Liver (tissue), 9 donors: ENCODE results near the gene USP47. TPM values are rescaled to one million over a fixed set of nuclear protein-coding genes. Genes with fewer than 3 reads are reported as not detected.

Experiments
- DNase-seq: peaks from one replicate; pipeline ENCODE4 v3.0.0-alpha.2; 2017; ENCODE audit warnings: low spot score
- H3K27ac ChIP-seq, 2 donors: one replicate each; pipeline ENCODE4 v1.7.0; 2013; ENCODE audit warnings: inconsistent platforms in 2 of 2, low read length in 2 of 2, control low read depth in 1 of 2, low read depth in 1 of 2, mild to moderate bottlenecking in 1 of 2
- H3K27me3 ChIP-seq, 4 donors: one replicate each; pipeline versions ENCODE4 v1.6.1 to v1.7.0; 2013; ENCODE audit warnings: low read length in 3 of 4, inconsistent platforms in 1 of 4, mild to moderate bottlenecking in 1 of 4, moderate library complexity in 1 of 4; ENCODE audit not compliant: control insufficient read depth in 4 of 4, insufficient read depth in 4 of 4
- H3K36me3 ChIP-seq, 4 donors: one replicate each; pipeline versions ENCODE4 v1.6.1 to v1.7.0; 2013; ENCODE audit warnings: low read length in 3 of 4, mild to moderate bottlenecking in 3 of 4, low read depth in 1 of 4, moderate library complexity in 1 of 4; ENCODE audit not compliant: control insufficient read depth in 4 of 4, insufficient read depth in 3 of 4
- H3K4me1 ChIP-seq, 4 donors: one replicate each; pipeline versions ENCODE4 v1.6.1 to v1.7.0; 2013; ENCODE audit warnings: low read length in 3 of 4, mild to moderate bottlenecking in 3 of 4, moderate library complexity in 1 of 4; ENCODE audit not compliant: control insufficient read depth in 4 of 4, insufficient read depth in 4 of 4
- H3K4me3 ChIP-seq, 3 donors: one replicate each; pipeline versions ENCODE4 v1.6.1 to v1.7.0; 2013; ENCODE audit warnings: low read length in 3 of 3, control low read depth in 1 of 3, low read depth in 1 of 3, mild to moderate bottlenecking in 1 of 3
- H3K9ac ChIP-seq, 2 donors: one replicate each; pipeline ENCODE4 v1.7.0; 2013; ENCODE audit warnings: low read length in 2 of 2, mild to moderate bottlenecking in 2 of 2, moderate library complexity in 2 of 2, control low read depth in 1 of 2, low read depth in 1 of 2
- H3K9me3 ChIP-seq, 4 donors: one replicate each; pipeline versions ENCODE4 v1.6.1 to v1.7.0; 2013; ENCODE audit warnings: low read length in 3 of 4; ENCODE audit not compliant: control insufficient read depth in 4 of 4
- ATF3 ChIP-seq: IDR thresholded peaks from 2 replicates; pipeline ENCODE4 v1.6.1; 2016; ENCODE audit warnings: antibody characterized with exemption
- CTCF ChIP-seq: fragments of 150-350 bp; IDR thresholded peaks from 2 replicates; pipeline ENCODE4 v1.5.1; 2017; ENCODE audit warnings: improper control_type of control experiment, low read depth, low read length; ENCODE audit not compliant: missing input control
- FOXA1 ChIP-seq: IDR thresholded peaks from 2 replicates; pipeline ENCODE4 v1.6.1; 2016; ENCODE audit warnings: antibody characterized with exemption
- HNF4A ChIP-seq, 2 donors: conservative IDR thresholded peaks; 2 replicates each; pipeline ENCODE4 v1.6.1; 2016; ENCODE audit warnings: antibody characterized with exemption in 2 of 2, mild to moderate bottlenecking in 2 of 2
- HNF4G ChIP-seq: IDR thresholded peaks from 2 replicates; pipeline ENCODE4 v1.6.1; 2016; ENCODE audit warnings: antibody characterized with exemption
- JUND ChIP-seq, 2 donors: IDR thresholded peaks; 2 replicates each; pipeline ENCODE4 v1.6.1; 2016; ENCODE audit warnings: antibody characterized with exemption in 2 of 2
- MAX ChIP-seq: IDR thresholded peaks from 2 replicates; pipeline ENCODE4 v1.6.1; 2016; ENCODE audit warnings: antibody characterized with exemption
- NR2F2 ChIP-seq: IDR thresholded peaks from 2 replicates; pipeline ENCODE4 v1.6.1; 2016; ENCODE audit warnings: antibody characterized with exemption
- RAD21 ChIP-seq, 2 donors: IDR thresholded peaks; 2 replicates each; pipeline ENCODE4 v1.6.1; 2016; ENCODE audit warnings: antibody characterized with exemption in 2 of 2, mild to moderate bottlenecking in 2 of 2
- REST ChIP-seq: IDR thresholded peaks from 2 replicates; pipeline ENCODE4 v1.6.1; 2016; ENCODE audit warnings: antibody characterized with exemption, mild to moderate bottlenecking
- RXRA ChIP-seq, 2 donors: IDR thresholded peaks; 2 replicates each; pipeline ENCODE4 v1.6.1; 2017 to 2018; ENCODE audit warnings: antibody characterized with exemption in 2 of 2, mild to moderate bottlenecking in 1 of 2
- TAF1 ChIP-seq: conservative IDR thresholded peaks from 2 replicates; pipeline ENCODE4 v1.6.1; 2016; ENCODE audit warnings: antibody characterized with exemption, mild to moderate bottlenecking
- YY1 ChIP-seq: IDR thresholded peaks from 2 replicates; pipeline ENCODE4 v1.6.1; 2016; ENCODE audit warnings: antibody characterized with exemption, mild to moderate bottlenecking
- ZBTB33 ChIP-seq: IDR thresholded peaks from 2 replicates; pipeline ENCODE4 v1.6.1; 2016; ENCODE audit warnings: antibody characterized with exemption
- WGBS: extraction: QIAGEN DNeasy Blood & Tissue Kit; methylation state at CpG from one replicate; pipeline ENCODE4 v1.1.7; 2013; 5-methylcytosine and 5-hydroxymethylcytosine counted together
- polyA plus RNA-seq, 2 donors: library from polyadenylated mRNA; stranded (reverse) in 1 of 2; unstranded in 1 of 2; fragments of 200-250 nt in 1 of 2; fragments of >200 nt in 1 of 2; fragmentation: Nextera tagmentation in 1 of 2; extraction: Ambion mirVana in 1 of 2; gene quantifications; one replicate each; pipeline versions ENCODE4 v1.2.1 to v1.2.3, GENCODE V29; 2013 to 2015
- total RNA-seq, 2 donors: library from RNA; depleted of rRNA; stranded (reverse); fragments of >200 nt; gene quantifications; one replicate each; pipeline ENCODE4 v1.2.3, GENCODE V29; 2014
- donor health status: healthy.
- donor health status: healthy.
- donor health status: healthy.
- donor health status: healthy.
- donor health status: healthy.

Gene USP47
- total and polyA plus RNA-seq, 4 donors, result 14.9 to 55.1 (median 32.2) TPM

- no peak for TF ChIP-seq REST
- Histone ChIP-seq H3K4me1 (peaks cover 0 to 4% (median 2%) of the 10 kb centered on the region in 4 donors), H3K27me3 (no peaks in the 10 kb centered on the region), H3K4me3 (no peak overlapping the region), H3K9ac (no peak overlapping the region), H3K27ac (no peak overlapping the region), H3K36me3 (no peaks in the 10 kb centered on the region), H3K9me3 (no peaks in the 10 kb centered on the region)
- 98% methylated on average over 1 of the region's 1 CpG for WGBS
- DNase-seq, result no peak
Measured at GRCh38 chr11:11867720-11868119, 25.9 kb downstream of the USP47 start.

- Histone ChIP-seq H3K4me3 (no peak overlapping the region), H3K27me3 (no peaks in the 10 kb centered on the region), H3K4me1 (peaks cover 0 to 4% (median 2%) of the 10 kb centered on the region in 4 donors), H3K9me3 (no peaks in the 10 kb centered on the region), H3K9ac (no peak overlapping the region), H3K36me3 (no peaks in the 10 kb centered on the region), H3K27ac (no peak overlapping the region)
- TF ChIP-seq REST (no peak), TAF1 (no peak), JUND (IDR thresholded peaks at IDR 0.05) (no peak), HNF4A (conservative IDR thresholded peaks at IDR 0.05) (no peak), CTCF (no peak), HNF4G (no peak), RXRA (IDR thresholded peaks at IDR 0.05) (no peak), ATF3 (no peak), ZBTB33 (no peak), YY1 (no peak), RAD21 (IDR thresholded peaks at IDR 0.05) (no peak), NR2F2 (no peak), FOXA1 (no peak), MAX (no peak)
- no peak for DNase-seq
- WGBS, result 72% methylated on average over 2 of the region's 2 CpGs
Measured at GRCh38 chr11:11871991-11872401, 30.2 kb downstream of the USP47 start.
